ENCODE measurements around the gene MTUS2.

DNA sequence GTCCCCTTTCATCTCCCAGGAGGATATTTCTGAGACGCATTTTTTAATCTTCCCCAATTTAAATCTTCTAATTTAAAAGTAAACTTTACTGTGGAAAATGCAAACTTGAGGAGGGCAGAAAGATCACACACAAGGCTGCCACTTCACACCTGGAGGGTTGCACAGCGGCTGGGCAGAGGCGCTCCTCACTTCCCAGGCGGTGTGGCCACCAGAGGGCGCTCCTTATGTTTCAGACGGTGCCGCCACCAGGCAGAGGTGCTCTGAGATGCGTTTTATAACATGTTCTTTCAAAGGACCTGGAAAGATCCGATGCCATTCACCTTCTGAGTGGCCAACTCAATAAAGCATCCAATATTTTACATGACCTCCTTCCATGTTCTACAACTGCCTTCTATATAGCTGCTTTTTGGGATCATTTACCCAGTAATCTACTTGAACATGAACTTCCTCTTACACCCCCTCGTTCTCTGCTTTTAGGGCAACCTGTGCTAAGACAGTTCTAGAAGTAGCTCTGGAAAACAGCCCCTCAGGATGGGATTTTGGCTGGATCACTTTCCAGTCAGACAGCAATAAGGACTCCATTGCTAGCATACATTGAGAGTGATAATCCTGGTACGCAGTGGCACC is 14.8 kb upstream of the MTUS2 start:
- TF ChIP-seq, protein P1, sequence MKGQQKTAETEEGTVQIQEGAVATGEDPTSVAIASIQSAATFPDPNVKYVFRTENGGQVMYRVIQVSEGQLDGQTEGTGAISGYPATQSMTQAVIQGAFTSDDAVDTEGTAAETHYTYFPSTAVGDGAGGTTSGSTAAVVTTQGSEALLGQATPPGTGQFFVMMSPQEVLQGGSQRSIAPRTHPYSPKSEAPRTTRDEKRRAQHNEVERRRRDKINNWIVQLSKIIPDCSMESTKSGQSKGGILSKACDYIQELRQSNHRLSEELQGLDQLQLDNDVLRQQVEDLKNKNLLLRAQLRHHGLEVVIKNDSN (CRISPR knock-in tag; IDR thresholded peaks at IDR 0.05): no peak
- no peak for TF ChIP-seq TAF1 (IDR thresholded peaks at IDR 0.05; ENCODE audit: control insufficient read depth, extremely low read depth, insufficient read depth, low read length, severe bottlenecking)
- TF ChIP-seq, protein P2, sequence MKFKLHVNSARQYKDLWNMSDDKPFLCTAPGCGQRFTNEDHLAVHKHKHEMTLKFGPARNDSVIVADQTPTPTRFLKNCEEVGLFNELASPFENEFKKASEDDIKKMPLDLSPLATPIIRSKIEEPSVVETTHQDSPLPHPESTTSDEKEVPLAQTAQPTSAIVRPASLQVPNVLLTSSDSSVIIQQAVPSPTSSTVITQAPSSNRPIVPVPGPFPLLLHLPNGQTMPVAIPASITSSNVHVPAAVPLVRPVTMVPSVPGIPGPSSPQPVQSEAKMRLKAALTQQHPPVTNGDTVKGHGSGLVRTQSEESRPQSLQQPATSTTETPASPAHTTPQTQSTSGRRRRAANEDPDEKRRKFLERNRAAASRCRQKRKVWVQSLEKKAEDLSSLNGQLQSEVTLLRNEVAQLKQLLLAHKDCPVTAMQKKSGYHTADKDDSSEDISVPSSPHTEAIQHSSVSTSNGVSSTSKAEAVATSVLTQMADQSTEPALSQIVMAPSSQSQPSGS (CRISPR knock-in tag; IDR thresholded peaks at IDR 0.05): no peak
- TF ChIP-seq, protein P3, sequence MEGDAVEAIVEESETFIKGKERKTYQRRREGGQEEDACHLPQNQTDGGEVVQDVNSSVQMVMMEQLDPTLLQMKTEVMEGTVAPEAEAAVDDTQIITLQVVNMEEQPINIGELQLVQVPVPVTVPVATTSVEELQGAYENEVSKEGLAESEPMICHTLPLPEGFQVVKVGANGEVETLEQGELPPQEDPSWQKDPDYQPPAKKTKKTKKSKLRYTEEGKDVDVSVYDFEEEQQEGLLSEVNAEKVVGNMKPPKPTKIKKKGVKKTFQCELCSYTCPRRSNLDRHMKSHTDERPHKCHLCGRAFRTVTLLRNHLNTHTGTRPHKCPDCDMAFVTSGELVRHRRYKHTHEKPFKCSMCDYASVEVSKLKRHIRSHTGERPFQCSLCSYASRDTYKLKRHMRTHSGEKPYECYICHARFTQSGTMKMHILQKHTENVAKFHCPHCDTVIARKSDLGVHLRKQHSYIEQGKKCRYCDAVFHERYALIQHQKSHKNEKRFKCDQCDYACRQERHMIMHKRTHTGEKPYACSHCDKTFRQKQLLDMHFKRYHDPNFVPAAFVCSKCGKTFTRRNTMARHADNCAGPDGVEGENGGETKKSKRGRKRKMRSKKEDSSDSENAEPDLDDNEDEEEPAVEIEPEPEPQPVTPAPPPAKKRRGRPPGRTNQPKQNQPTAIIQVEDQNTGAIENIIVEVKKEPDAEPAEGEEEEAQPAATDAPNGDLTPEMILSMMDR (IDR thresholded peaks at IDR 0.05 in 2 of 3, conservative IDR thresholded peaks at IDR 0.05 in 1 of 3; ENCODE audit: insufficient read depth in 2 of 3, low read depth in 1 of 3, low read length in 3 of 3): peak; percentile 46 to 67 (median 61)

Data from K562 (cell line).